SK-N-SH (cell line): ENCODE measurements around the gene TES. TPM values are rescaled to one million over a fixed set of nuclear protein-coding genes. Genes with fewer than 3 reads are reported as not detected.

Source experiments
- CTCF ChIA-PET: fragments of 300-600, 350-600 bp; formaldehyde crosslinking; extraction: SDS; loops from one replicate; lab custom pipeline; 2021; lab: Yijun Ruan, JAX
- POLR2A ChIA-PET: fragments of 350-600 bp; sonication (Branson Sonifier 250); formaldehyde crosslinking; extraction: SDS; loops from one replicate; lab custom pipeline; 2020; ENCODE audit warnings: antibody characterized with exemption, inconsistent platforms; lab: Yijun Ruan, JAX
- DNase-seq: peaks from one replicate; pipeline ENCODE4 v3.0.0; 2012
- H2AFZ ChIP-seq: fragments of 200-600 bp; sonication (generic); 2 replicates; pipeline ENCODE4 v1.8.1; 2016; ENCODE audit warnings: antibody characterized with exemption, mild to moderate bottlenecking, low read depth
- H3F3A ChIP-seq: fragments of 200-600 bp; sonication (generic); replicated peaks from 2 replicates; pipeline ENCODE3; 2016; ENCODE audit warnings: antibody characterized with exemption, mild to moderate bottlenecking; ENCODE audit not compliant: insufficient read depth
- H3K27ac ChIP-seq, 2 experiments: fragments of 200-500 bp in 1 of 2; fragments of 200-600 bp in 1 of 2; sonication (Bioruptor generic) in 1 of 2; sonication (generic), shearing (Covaris generic) in 1 of 2; 2 replicates each; pipeline versions ENCODE4 v1.5.1 to v1.6.1; 2014 to 2016; ENCODE audit warnings: low read depth in 2 of 2, inconsistent platforms in 1 of 2, low read length in 1 of 2, mild to moderate bottlenecking in 1 of 2, mixed read lengths in 1 of 2
- H3K27me3 ChIP-seq: fragments of 200-600 bp; sonication (generic), shearing (Covaris generic); 2 replicates; pipeline ENCODE4 v1.6.1; 2016; ENCODE audit warnings: mixed run types; ENCODE audit not compliant: insufficient read depth
- H3K36me3 ChIP-seq, 2 experiments: fragments of 200-500 bp in 1 of 2; fragments of 200-600 bp in 1 of 2; sonication (Bioruptor generic) in 1 of 2; sonication (generic) in 1 of 2; replicated peaks in 1 of 2; 2 replicates each; pipeline versions ENCODE3 to v1.5.1; 2014 to 2016; ENCODE audit warnings: low read length in 1 of 2, mild to moderate bottlenecking in 1 of 2; ENCODE audit not compliant: insufficient read depth in 2 of 2, control insufficient read depth in 1 of 2
- H3K4me1 ChIP-seq, 2 experiments: fragments of 200-500 bp in 1 of 2; fragments of 200-600 bp in 1 of 2; sonication (Bioruptor generic) in 1 of 2; sonication (generic), shearing (Covaris generic) in 1 of 2; 2 replicates each; pipeline versions ENCODE4 v1.5.1 to v1.6.1; 2014 to 2016; ENCODE audit warnings: low read depth in 1 of 2, low read length in 1 of 2, mixed run types in 1 of 2; ENCODE audit not compliant: insufficient read depth in 2 of 2, control insufficient read depth in 1 of 2
- H3K4me2 ChIP-seq: fragments of 200-600 bp; sonication (generic), shearing (Covaris generic); 2 replicates; pipeline ENCODE4 v1.6.1; 2017; ENCODE audit warnings: mixed run types
- H3K4me3 ChIP-seq, 2 experiments: fragments of 200-500 bp in 1 of 2; fragments of 200-600 bp in 1 of 2; sonication (Bioruptor generic) in 1 of 2; sonication (generic), shearing (Covaris generic) in 1 of 2; 2 replicates each; pipeline versions ENCODE4 v1.5.1 to v1.8.1; 2014 to 2016; ENCODE audit warnings: low read depth in 2 of 2, inconsistent platforms in 1 of 2, low read length in 1 of 2, mild to moderate bottlenecking in 1 of 2, mixed read lengths in 1 of 2, moderate library complexity in 1 of 2
- H3K79me2 ChIP-seq: fragments of 200-600 bp; sonication (generic); 2 replicates; pipeline ENCODE4 v1.8.1; 2017; ENCODE audit warnings: mild to moderate bottlenecking; ENCODE audit not compliant: insufficient read depth
- H3K9ac ChIP-seq: fragments of 200-600 bp; sonication (generic); 2 replicates; pipeline ENCODE4 v1.6.1; 2017; ENCODE audit warnings: mixed run types
- H3K9me2 ChIP-seq: fragments of 200-600 bp; sonication (generic); 2 replicates; pipeline ENCODE4 v1.6.1; 2017; ENCODE audit warnings: mixed run types
- H3K9me3 ChIP-seq: fragments of 200-600 bp; sonication (generic); 2 replicates; pipeline ENCODE4 v1.6.1; 2017; ENCODE audit warnings: mixed run types, mild to moderate bottlenecking, moderate library complexity
- H4K20me1 ChIP-seq: fragments of 200-600 bp; sonication (generic); 2 replicates; pipeline ENCODE4 v1.6.1; 2017; ENCODE audit warnings: mild to moderate bottlenecking, mixed run types; ENCODE audit not compliant: insufficient read depth
- GATA2 ChIP-seq: sonication (generic); formaldehyde crosslinking; IDR thresholded peaks from 2 replicates; pipeline ENCODE4 v1.5.0; 2020; ENCODE audit warnings: mild to moderate bottlenecking, missing genetic modification reagents
- MEF2A ChIP-seq: IDR thresholded peaks from 2 replicates; pipeline ENCODE4 v1.4.0; 2012; ENCODE audit warnings: low read depth, borderline replicate concordance
- NRF1 ChIP-seq: IDR thresholded peaks from 2 replicates; pipeline ENCODE4 v1.6.1; 2012; ENCODE audit warnings: low read depth, mild to moderate bottlenecking, low read length
- TCF12 ChIP-seq: IDR thresholded peaks from 2 replicates; pipeline ENCODE4 v1.4.0; 2012
- USF1 ChIP-seq: IDR thresholded peaks from 2 replicates; pipeline ENCODE4 v1.4.0; 2012; ENCODE audit warnings: low read depth, borderline replicate concordance
- WGBS: methylation state at CpG from one replicate; pipeline ENCODE4 v1.1.6; 2017; ENCODE audit warnings: low lambda C conversion rate; 5-methylcytosine and 5-hydroxymethylcytosine counted together
- polyA plus RNA-seq, 3 experiments: library from polyadenylated mRNA; depleted of rRNA; stranded (reverse); fragments of >200 nt; gene quantifications; 2 replicates each; pipeline ENCODE4 v1.2.3, GENCODE V29; 2012
- TF ChIP-seq, protein P1 (sequence below): fragments of 200-600 bp; sonication (generic); IDR thresholded peaks from 2 replicates; pipeline ENCODE4 v1.6.1; 2017; ENCODE audit warnings: antibody characterized with exemption, mild to moderate bottlenecking, moderate library complexity

Gene TES
- polyA plus RNA-seq, 1 of the 3 experiments (the other 2 are of a cell fraction) = 9.5 TPM

DNA sequence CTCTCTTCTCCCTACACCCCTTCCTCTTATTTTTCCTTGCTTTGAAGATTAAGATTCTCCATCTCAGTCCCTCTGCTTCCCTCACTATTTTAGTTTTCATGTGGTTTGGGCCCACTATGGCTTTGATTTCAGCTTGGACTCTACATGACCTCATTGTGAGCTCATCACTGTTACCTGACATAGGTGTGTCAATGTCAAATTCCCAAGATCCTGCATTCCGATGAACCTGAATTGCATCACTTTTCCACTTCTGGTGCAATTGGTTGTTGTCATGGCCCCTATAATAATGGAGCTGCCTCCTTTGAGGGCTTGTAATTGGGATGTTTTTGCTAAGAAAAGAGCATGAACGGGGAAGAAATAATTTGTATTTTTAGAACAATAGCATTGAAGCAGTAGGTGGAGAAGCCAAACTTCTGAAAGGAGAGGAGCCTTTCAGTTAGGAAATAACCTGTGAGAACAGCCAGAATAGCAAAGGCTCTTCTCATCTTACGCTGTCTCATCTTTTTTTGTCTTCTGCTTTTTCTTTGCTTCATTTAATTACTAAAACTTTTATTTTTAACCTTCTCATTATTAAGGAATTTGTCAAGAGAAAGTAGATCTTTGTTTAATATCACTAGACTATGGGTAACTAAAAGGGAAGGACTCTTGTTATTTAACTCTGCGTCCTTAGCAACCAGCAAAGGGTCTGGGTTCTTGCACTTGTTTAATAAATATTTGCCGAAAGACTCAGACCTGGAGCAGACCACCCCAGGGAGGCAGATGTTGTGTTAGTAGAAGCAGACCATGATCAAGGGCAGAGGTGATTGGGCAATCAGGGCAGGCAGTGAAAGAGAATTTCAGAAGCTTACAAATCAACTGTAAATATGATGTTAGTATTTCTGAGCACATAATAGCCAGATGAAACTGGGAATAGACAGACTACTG, 95.4 kb downstream of the TES start:
- ChIA-PET POLR2A (no interaction called here), CTCF (interaction anchor here (1.3 to 1.9 kb wide), 3 partner anchors 27 to 65 kb away, joined by 3 to 4 read pairs (median 3); no protein-coding TSS in a partner anchor)
- peak overlapping the region; percentile 61; the same call in 1 of the 2 replicates for H2AFZ ChIP-seq
- H3K9me3 ChIP-seq = no peaks in the 10 kb centered on the region
- H3K4me1 ChIP-seq = peaks cover 0 to 6% of the 10 kb centered on the region in 2 experiments; a peak in 1 of 4 replicates
- no peaks in the 10 kb centered on the region for H4K20me1 ChIP-seq
- TF ChIP-seq GATA2 (CRISPR knock-in tag) (no peak), MEF2A (no peak)
- H3K9ac ChIP-seq = no peak overlapping the region
- 30% methylated on average over 5 of the region's 5 CpGs for WGBS
- no peaks in the 10 kb centered on the region for H3K36me3 ChIP-seq
- peak overlapping the region in 1 of 2 experiments; percentile 3; a peak in 1 of 4 replicates for H3K27ac ChIP-seq
- no peaks in the 10 kb centered on the region for H3K27me3 ChIP-seq
- H3F3A ChIP-seq = no peaks in the 10 kb centered on the region
- no peaks in the 10 kb centered on the region for H3K9me2 ChIP-seq
- no peak overlapping the region for H3K4me3 ChIP-seq
- 0 out of 2 replicates have a peak overlapping the region, but pooled peaks have one; percentile 26 for H3K4me2 ChIP-seq
- H3K79me2 ChIP-seq = no peaks in the 10 kb centered on the region
- DNase-seq = no peak

- H3K4me1 ChIP-seq = peaks cover 0 to 6% of the 10 kb centered on the region in 2 experiments; a peak in 1 of 4 replicates
- no peak overlapping the region for H3K4me3 ChIP-seq
- no peaks in the 10 kb centered on the region for H3K79me2 ChIP-seq
- no peaks in the 10 kb centered on the region for H3K36me3 ChIP-seq
- CTCF ChIA-PET = interaction anchor here (0.6 to 1.9 kb wide), 2 partner anchors 66 to 1053 kb away, joined by 3 to 4 read pairs; no protein-coding TSS in a partner anchor
- H2AFZ ChIP-seq = peak overlapping the region; percentile 61; the same call in 1 of the 2 replicates
- no peak overlapping the region for H3K4me2 ChIP-seq
- H3K9ac ChIP-seq = no peak overlapping the region
- no peaks in the 10 kb centered on the region for H4K20me1 ChIP-seq
- no peak for TF ChIP-seq USF1
- no peak for TF ChIP-seq NRF1
- TF ChIP-seq TCF12 = no peak
- TF ChIP-seq, protein P1, sequence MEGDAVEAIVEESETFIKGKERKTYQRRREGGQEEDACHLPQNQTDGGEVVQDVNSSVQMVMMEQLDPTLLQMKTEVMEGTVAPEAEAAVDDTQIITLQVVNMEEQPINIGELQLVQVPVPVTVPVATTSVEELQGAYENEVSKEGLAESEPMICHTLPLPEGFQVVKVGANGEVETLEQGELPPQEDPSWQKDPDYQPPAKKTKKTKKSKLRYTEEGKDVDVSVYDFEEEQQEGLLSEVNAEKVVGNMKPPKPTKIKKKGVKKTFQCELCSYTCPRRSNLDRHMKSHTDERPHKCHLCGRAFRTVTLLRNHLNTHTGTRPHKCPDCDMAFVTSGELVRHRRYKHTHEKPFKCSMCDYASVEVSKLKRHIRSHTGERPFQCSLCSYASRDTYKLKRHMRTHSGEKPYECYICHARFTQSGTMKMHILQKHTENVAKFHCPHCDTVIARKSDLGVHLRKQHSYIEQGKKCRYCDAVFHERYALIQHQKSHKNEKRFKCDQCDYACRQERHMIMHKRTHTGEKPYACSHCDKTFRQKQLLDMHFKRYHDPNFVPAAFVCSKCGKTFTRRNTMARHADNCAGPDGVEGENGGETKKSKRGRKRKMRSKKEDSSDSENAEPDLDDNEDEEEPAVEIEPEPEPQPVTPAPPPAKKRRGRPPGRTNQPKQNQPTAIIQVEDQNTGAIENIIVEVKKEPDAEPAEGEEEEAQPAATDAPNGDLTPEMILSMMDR = no peak
- WGBS = 77% methylated on average over 2 of the region's 2 CpGs
- no peaks in the 10 kb centered on the region for H3K9me3 ChIP-seq
- no peaks in the 10 kb centered on the region for H3K9me2 ChIP-seq
- no peaks in the 10 kb centered on the region for H3F3A ChIP-seq
- H3K27ac ChIP-seq = no peak overlapping the region
- no peaks in the 10 kb centered on the region for H3K27me3 ChIP-seq
- DNase-seq = no peak
- POLR2A ChIA-PET = no interaction called here
Measured at GRCh38 chr7:116306409-116307048, 96.2 kb downstream of the TES start.
